H9 (cell line): ENCODE results near the gene AGO3. TPM values are rescaled to one million over a fixed set of nuclear protein-coding genes. Genes with fewer than 3 reads are reported as not detected.

ENCODE experiments used
- DNase-seq: peaks from one replicate; pipeline ENCODE4 v3.0.0-alpha.2; 2017
- H2AFZ ChIP-seq: one replicate; pipeline ENCODE4 v1.6.1; 2013; ENCODE audit warnings: mild to moderate bottlenecking, low read length, control low read depth, moderate library complexity
- H2AK5ac ChIP-seq: 2 replicates; pipeline ENCODE4 v1.6.1; 2013; ENCODE audit warnings: low read length, control low read depth, mixed read lengths; ENCODE audit not compliant: insufficient read length
- H2BK120ac ChIP-seq: one replicate; pipeline ENCODE4 v1.6.1; 2013; ENCODE audit warnings: low read depth, mild to moderate bottlenecking, low read length, control low read depth, inconsistent platforms; ENCODE audit not compliant: poor library complexity, severe bottlenecking
- H2BK12ac ChIP-seq: 2 replicates; pipeline ENCODE4 v1.6.1; 2013; ENCODE audit warnings: low read length, control low read depth, mixed read lengths, low read depth; ENCODE audit not compliant: insufficient read length
- H2BK15ac ChIP-seq: 2 replicates; pipeline ENCODE4 v1.6.1; 2013; ENCODE audit warnings: low read depth, low read length, control low read depth
- H2BK20ac ChIP-seq: one replicate; pipeline ENCODE4 v1.6.1; 2013; ENCODE audit warnings: low read depth, mild to moderate bottlenecking, low read length, control low read depth, inconsistent platforms; ENCODE audit not compliant: poor library complexity, severe bottlenecking
- H2BK5ac ChIP-seq: 2 replicates; pipeline ENCODE4 v1.6.1; 2013; ENCODE audit warnings: low read length, control low read depth, mixed read lengths; ENCODE audit not compliant: insufficient read length
- H3K14ac ChIP-seq: 2 replicates; pipeline ENCODE4 v1.6.1; 2013; ENCODE audit warnings: low read length, control low read depth; ENCODE audit not compliant: insufficient read depth
- H3K18ac ChIP-seq: 2 replicates; pipeline ENCODE4 v1.6.1; 2013; ENCODE audit warnings: low read depth, mild to moderate bottlenecking, mixed read lengths, low read length, control low read depth; ENCODE audit not compliant: insufficient read length
- H3K23ac ChIP-seq: 2 replicates; pipeline ENCODE4 v1.6.1; 2013; ENCODE audit warnings: low read length, control low read depth, mixed read lengths, low read depth; ENCODE audit not compliant: insufficient read length
- H3K23me2 ChIP-seq: 2 replicates; pipeline ENCODE4 v1.6.1; 2013; ENCODE audit warnings: low read depth, mild to moderate bottlenecking, mixed read lengths, low read length, control low read depth; ENCODE audit not compliant: insufficient read length, poor library complexity, severe bottlenecking
- H3K27ac ChIP-seq: 2 replicates; pipeline ENCODE4 v1.5.1; 2013; ENCODE audit warnings: low read length, control low read depth, mixed read lengths, low read depth; ENCODE audit not compliant: insufficient read length
- H3K27me3 ChIP-seq: 2 replicates; pipeline ENCODE4 v1.6.1; 2013; ENCODE audit warnings: low read length, control low read depth, inconsistent platforms; ENCODE audit not compliant: insufficient read depth
- H3K4ac ChIP-seq: 2 replicates; pipeline ENCODE4 v1.6.1; 2013; ENCODE audit warnings: low read depth, mild to moderate bottlenecking, control low read depth, inconsistent platforms, low read length, moderate library complexity
- H3K4me1 ChIP-seq: 2 replicates; pipeline ENCODE4 v1.6.1; 2013; ENCODE audit warnings: low read length, control low read depth, inconsistent platforms; ENCODE audit not compliant: insufficient read depth
- H3K4me2 ChIP-seq: 2 replicates; pipeline ENCODE4 v1.6.1; 2013; ENCODE audit warnings: low read length, control low read depth, mixed read lengths; ENCODE audit not compliant: insufficient read length, insufficient read depth
- H3K56ac ChIP-seq: 2 replicates; pipeline ENCODE4 v1.6.1; 2013; ENCODE audit warnings: low read depth, mild to moderate bottlenecking, mixed read lengths, low read length, control low read depth; ENCODE audit not compliant: insufficient read length
- H3K79me1 ChIP-seq: 2 replicates; pipeline ENCODE4 v1.6.1; 2013; ENCODE audit warnings: low read depth, mild to moderate bottlenecking, moderate library complexity, low read length, control low read depth, inconsistent platforms; ENCODE audit not compliant: insufficient read depth, poor library complexity, severe bottlenecking
- H3K79me2 ChIP-seq: 2 replicates; pipeline ENCODE4 v1.6.1; 2013; ENCODE audit warnings: low read length, control low read depth, inconsistent platforms; ENCODE audit not compliant: insufficient read depth
- H3K9ac ChIP-seq: 2 replicates; pipeline ENCODE4 v1.6.1; 2013; ENCODE audit warnings: low read length, control low read depth, mixed read lengths; ENCODE audit not compliant: insufficient read length; ENCODE audit errors: extremely low read depth
- H3K9me3 ChIP-seq: one replicate; pipeline ENCODE4 v1.6.1; 2013; ENCODE audit warnings: low read depth, low read length, inconsistent platforms; ENCODE audit not compliant: control insufficient read depth
- H3T11ph ChIP-seq: one replicate; pipeline ENCODE4 v1.6.1; 2013; ENCODE audit warnings: mild to moderate bottlenecking, low read length, control low read depth, inconsistent platforms
- H4K20me1 ChIP-seq: one replicate; pipeline ENCODE4 v1.6.1; 2013; ENCODE audit not compliant: control insufficient read depth, insufficient read length, insufficient read depth
- H4K5ac ChIP-seq: 2 replicates; pipeline ENCODE4 v1.6.1; 2013; ENCODE audit warnings: low read depth, mild to moderate bottlenecking, mixed read lengths, low read length, control low read depth; ENCODE audit not compliant: insufficient read length
- H4K8ac ChIP-seq: replicated peaks from 2 replicates; pipeline ENCODE4 v1.6.1; 2013; ENCODE audit warnings: low read length, control low read depth, mixed read lengths, low read depth; ENCODE audit not compliant: insufficient read length
- H4K91ac ChIP-seq: 2 replicates; pipeline ENCODE4 v1.6.1; 2013; ENCODE audit warnings: low read depth, mild to moderate bottlenecking, moderate library complexity, mixed read lengths, low read length, control low read depth; ENCODE audit not compliant: insufficient read length
- H3K27ac Mint-ChIP-seq, 3 experiments: 2 replicates in 2 of 3; 3 replicates in 1 of 3; pipeline ENCODE4 v1.8.0; 2020 to 2021; ENCODE audit warnings: mixed read lengths in 3 of 3, mild to moderate bottlenecking in 1 of 3, moderate library complexity in 1 of 3
- H3K27me3 Mint-ChIP-seq: 2 replicates; pipeline ENCODE4 v1.8.0; 2021; ENCODE audit warnings: low read depth, mild to moderate bottlenecking, moderate library complexity, mixed read lengths
- H3K36me3 Mint-ChIP-seq, 3 experiments: 2 replicates in 2 of 3; 3 replicates in 1 of 3; pipeline ENCODE4 v1.8.0; 2020 to 2021; ENCODE audit warnings: low read depth in 3 of 3, mixed read lengths in 3 of 3; ENCODE audit not compliant: insufficient read depth in 1 of 3
- H3K4me1 Mint-ChIP-seq, 2 experiments: 2 replicates each; pipeline ENCODE4 v1.8.0; 2020; ENCODE audit warnings: mixed read lengths in 2 of 2
- H3K4me3 Mint-ChIP-seq, 2 experiments: 2 replicates in 1 of 2; 3 replicates in 1 of 2; pipeline ENCODE4 v1.8.0; 2020 to 2021; ENCODE audit warnings: mild to moderate bottlenecking in 2 of 2, mixed read lengths in 2 of 2, moderate library complexity in 1 of 2
- H3K9me3 Mint-ChIP-seq, 2 experiments: 2 replicates in 1 of 2; 3 replicates in 1 of 2; pipeline ENCODE4 v1.8.0; 2020; ENCODE audit warnings: mild to moderate bottlenecking in 2 of 2, mixed read lengths in 2 of 2, moderate library complexity in 1 of 2
- WGBS: extraction: QIAGEN DNeasy Blood & Tissue Kit; methylation state at CpG from one replicate; pipeline ENCODE4 v1.1.7; 2013; ENCODE audit warnings: missing lambda C conversion rate, low lambda C conversion rate, mixed read lengths; ENCODE audit not compliant: insufficient read length; ENCODE audit errors: extremely low coverage; 5-methylcytosine and 5-hydroxymethylcytosine counted together
- total RNA-seq: library from RNA; stranded (reverse); gene quantifications from 2 replicates; pipeline ENCODE4 v1.2.1, GENCODE V29; 2021
- TF ChIP-seq, protein P1 (sequence below): fragments of 200-600 bp; sonication (generic); conservative IDR thresholded peaks from 3 replicates; pipeline ENCODE4 v1.8.0; 2021; ENCODE audit warnings: antibody characterized with exemption, mild to moderate bottlenecking

The AGO3 gene
- total RNA-seq, 1 experiment from 2014 or later = 27.0 TPM

DNA sequence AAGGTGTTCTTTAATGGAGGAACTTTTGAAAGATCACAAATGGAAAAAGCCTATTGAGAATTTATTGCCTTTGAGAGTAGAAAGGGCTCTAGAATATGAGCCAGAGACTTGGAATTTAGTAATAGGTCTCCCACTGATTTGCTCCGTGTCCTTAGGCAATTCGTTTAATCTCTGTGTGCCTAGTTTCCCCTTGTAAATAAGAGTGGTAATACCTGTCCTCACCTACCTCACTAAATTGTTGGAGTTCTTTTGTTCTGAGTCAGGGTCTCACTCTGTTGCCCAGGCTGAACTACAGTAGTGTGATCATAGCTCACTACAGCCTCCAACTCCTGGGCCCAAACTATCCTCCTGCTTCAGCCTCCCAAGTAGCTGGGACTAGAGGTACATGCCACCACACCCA lies 138.0 kb downstream of the AGO3 start:
- no CpG with 5 or more reads among the region's 2 CpGs for WGBS
- H3K27me3 ChIP-seq = no peaks in the 10 kb centered on the region
- no peak overlapping the region for H2BK120ac ChIP-seq
- H4K8ac ChIP-seq = no peak overlapping the region
- TF ChIP-seq, protein P1, sequence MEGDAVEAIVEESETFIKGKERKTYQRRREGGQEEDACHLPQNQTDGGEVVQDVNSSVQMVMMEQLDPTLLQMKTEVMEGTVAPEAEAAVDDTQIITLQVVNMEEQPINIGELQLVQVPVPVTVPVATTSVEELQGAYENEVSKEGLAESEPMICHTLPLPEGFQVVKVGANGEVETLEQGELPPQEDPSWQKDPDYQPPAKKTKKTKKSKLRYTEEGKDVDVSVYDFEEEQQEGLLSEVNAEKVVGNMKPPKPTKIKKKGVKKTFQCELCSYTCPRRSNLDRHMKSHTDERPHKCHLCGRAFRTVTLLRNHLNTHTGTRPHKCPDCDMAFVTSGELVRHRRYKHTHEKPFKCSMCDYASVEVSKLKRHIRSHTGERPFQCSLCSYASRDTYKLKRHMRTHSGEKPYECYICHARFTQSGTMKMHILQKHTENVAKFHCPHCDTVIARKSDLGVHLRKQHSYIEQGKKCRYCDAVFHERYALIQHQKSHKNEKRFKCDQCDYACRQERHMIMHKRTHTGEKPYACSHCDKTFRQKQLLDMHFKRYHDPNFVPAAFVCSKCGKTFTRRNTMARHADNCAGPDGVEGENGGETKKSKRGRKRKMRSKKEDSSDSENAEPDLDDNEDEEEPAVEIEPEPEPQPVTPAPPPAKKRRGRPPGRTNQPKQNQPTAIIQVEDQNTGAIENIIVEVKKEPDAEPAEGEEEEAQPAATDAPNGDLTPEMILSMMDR = no peak
- Mint-ChIP-seq H3K27me3 (no peaks in the 10 kb centered on the region), H3K9me3 (no peaks in the 10 kb centered on the region), H3K4me3 (no peak overlapping the region), H3K4me1 (peaks cover 8 to 10% of the 10 kb centered on the region in 2 experiments), H3K36me3 (no peaks in the 10 kb centered on the region), H3K27ac (no peak overlapping the region)
- no peaks in the 10 kb centered on the region for H3K9me3 ChIP-seq
- H2BK15ac ChIP-seq = no peak overlapping the region
- no peak overlapping the region for H3K27ac ChIP-seq
- H3K79me2 ChIP-seq = no peaks in the 10 kb centered on the region
- no peak overlapping the region for H4K5ac ChIP-seq
- no peak overlapping the region for H3K9ac ChIP-seq
- no peak overlapping the region for H2BK5ac ChIP-seq
- H3K79me1 ChIP-seq = no peaks in the 10 kb centered on the region
- no peak overlapping the region for H3K18ac ChIP-seq
- H2BK20ac ChIP-seq = no peak overlapping the region
- no peak for DNase-seq
- H3K14ac ChIP-seq = no peak overlapping the region
- no peak overlapping the region for H2AFZ ChIP-seq
- H3K23ac ChIP-seq = no peak overlapping the region
- no peak overlapping the region for H3K4ac ChIP-seq
- no peak overlapping the region for H4K91ac ChIP-seq
- no peak overlapping the region for H3K4me2 ChIP-seq
- no peak overlapping the region for H2AK5ac ChIP-seq
- no peaks in the 10 kb centered on the region for H4K20me1 ChIP-seq
- H3K23me2 ChIP-seq = no peaks in the 10 kb centered on the region
- no peak overlapping the region for H3T11ph ChIP-seq
- H2BK12ac ChIP-seq = no peak overlapping the region
- no peak overlapping the region for H3K56ac ChIP-seq
- H3K4me1 ChIP-seq = no peaks in the 10 kb centered on the region
